Activated naive CD8-positive, alpha-beta T cell treated with anti-CD3 and anti-CD28 coated beads, Interleukin-2, amount 50 U/mL, for 16 hours (primary cell): ENCODE data around the gene PPARGC1A.

Source experiments
- DNase-seq: peaks from one replicate; pipeline ENCODE4 v3.0.0-alpha.2; 2020; ENCODE audit warnings: low read depth, low spot score

PPARGC1A gene

GRCh38 chr4:23911675-23912455, 22.0 kb upstream of the PPARGC1A start:
- no peak for DNase-seq

DNA sequence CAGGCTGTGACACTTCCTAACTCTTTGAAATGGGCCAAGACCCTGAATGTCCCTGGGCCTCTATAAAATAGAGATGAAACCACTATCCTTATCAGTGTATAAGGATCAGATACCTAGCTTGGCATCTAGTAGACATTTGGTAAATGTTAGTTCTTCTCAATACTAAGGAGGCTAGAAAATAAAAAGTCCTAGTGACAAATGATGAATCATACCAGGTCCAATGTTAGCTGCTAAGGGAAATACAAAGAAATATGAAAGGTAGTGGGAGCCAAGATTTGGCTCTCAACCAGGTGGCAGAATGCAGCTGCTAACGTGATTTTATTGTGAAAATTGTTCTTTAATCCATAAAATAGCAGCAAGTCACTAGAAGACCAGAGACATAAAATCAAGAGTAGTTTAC, 19.8 kb upstream of the PPARGC1A start:
- DNase-seq: no peak

- DNase-seq: no peak
Observed at GRCh38 chr4:23906839-23907238, 17.0 kb upstream of the PPARGC1A start.

- DNase-seq: no peak
Observed at GRCh38 chr4:23904639-23905071, 14.8 kb upstream of the PPARGC1A start.

GRCh38 chr4:23903859-23904438, 14.1 kb upstream of the PPARGC1A start:
- DNase-seq: no peak

GRCh38 chr4:23902222-23902804, 12.5 kb upstream of the PPARGC1A start:
- no peak for DNase-seq

DNA sequence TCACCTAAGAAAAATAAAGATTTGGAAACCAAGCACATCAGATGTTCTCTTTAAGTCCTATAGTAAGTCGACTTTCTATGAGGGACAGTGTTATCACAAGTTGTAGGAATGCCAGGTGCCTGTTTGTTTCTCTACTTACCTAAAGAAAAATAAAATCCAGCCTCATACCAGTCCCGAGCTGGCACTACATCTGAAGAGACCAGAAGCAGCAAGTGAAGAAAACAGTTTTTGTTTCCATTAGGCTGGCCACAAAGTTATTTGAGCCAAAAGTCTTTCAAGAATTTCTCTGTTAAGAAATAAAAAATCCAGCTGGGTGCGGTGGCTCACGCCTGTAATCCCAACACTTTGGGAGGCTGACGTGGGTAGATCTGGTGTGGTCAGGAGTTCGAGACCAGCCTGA, 10.8 kb upstream of the PPARGC1A start:
- no peak for DNase-seq

DNA sequence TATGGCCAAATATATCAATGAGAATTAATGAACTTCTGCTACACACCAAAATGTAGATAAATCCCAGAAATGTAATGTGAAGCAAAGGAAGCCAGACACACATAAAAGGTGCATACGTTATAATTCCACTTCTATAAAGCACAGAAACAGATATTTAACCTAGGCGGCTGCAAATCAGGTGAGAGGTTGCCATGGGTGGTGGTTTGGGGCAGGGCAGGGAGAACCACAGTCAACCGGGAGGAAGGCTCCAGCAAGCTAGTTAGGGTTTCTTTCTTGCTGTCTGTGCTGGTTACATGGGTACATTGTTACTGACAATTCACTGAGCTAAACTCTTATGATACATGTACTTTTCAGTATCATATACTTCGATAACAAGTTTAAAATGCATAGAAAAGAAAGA, 9.7 kb upstream of the PPARGC1A start:
- DNase-seq: no peak

GRCh38 chr4:23897564-23898109, 7.8 kb upstream of the PPARGC1A start:
- no peak for DNase-seq

- no peak for DNase-seq
Observed at GRCh38 chr4:23894021-23894420, 4.2 kb upstream of the PPARGC1A start.

GRCh38 chr4:23891064-23891421, 1.2 kb upstream of the PPARGC1A start:
- DNase-seq: no peak

DNA sequence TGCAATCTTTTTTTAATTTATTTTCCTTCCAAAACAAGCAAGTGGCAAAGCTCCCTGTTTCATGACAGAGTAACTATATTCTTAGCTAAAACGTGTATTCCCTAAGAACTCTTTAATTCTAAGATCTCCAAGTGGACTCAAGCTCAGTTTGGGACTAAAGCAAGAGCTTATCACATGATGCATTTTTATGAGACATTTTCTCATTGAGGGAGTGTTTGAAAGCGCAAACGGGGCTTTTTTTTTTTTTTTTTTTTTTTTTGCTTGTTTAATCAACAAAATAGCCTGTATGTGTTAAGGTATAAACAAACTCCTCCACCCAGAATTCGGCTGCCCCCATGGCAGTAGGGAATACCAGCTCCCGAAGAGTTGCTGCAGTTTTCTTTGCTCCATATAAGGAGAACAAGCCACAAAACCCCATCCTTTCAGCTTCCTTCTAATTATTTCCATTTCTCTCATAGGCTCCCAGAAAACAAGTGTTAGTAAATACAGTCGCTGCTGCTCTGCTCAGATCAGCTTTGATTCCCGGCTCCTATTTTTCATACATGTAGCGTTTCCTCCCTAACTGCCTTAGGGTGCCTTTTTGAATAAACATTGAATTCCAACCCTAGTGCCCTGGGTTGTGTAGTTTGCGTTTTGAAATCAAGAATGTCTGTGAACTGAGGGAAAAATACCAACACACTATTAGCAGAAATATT, 669 bp upstream of the PPARGC1A start:
- DNase-seq: no peak

- no peak for DNase-seq
Observed at GRCh38 chr4:23889391-23889790, 456 bp downstream of the PPARGC1A start.

- no peak for DNase-seq
Observed at GRCh38 chr4:23888421-23889319, 1.2 kb downstream of the PPARGC1A start.

DNA sequence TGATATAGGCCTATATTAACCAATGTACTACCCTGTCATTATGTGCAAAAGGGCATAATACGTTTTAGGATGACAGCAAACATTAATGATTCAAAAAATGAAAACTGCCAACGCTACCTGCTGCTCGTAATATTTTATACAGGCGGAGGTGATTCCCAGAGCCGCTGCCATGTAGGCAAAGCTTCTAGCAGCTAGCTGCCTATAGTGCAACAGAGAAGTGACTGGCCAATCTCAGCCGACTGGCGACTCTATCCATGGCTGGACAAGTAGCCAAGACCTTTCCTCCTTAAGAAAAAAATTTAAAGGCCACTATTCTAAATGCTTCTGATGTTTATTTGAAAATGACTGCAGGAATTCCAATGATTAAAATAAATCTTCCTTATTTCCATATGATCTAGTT, 1.9 kb downstream of the PPARGC1A start:
- DNase-seq: no peak

DNA sequence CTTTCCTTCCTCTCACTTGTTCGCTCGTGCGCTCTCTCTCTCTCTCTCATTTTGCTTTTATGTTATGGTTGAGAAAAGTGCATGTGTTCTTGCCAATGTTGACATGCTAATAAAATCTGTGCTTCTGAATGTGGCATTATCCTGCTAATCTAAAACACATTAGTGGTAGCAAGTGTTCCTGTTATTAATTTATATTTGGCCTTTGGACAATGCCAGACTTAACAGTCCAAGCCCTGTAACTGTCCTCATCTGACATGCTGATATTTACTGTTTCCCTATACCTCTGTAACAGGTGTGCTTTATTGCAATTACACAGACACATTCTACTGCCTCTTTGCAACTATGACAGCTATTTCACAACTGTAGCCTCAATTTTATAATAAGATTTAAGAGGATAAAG, 2.7 kb downstream of the PPARGC1A start:
- no peak for DNase-seq

GRCh38 chr4:23885943-23886590, 3.8 kb downstream of the PPARGC1A start:
- DNase-seq: no peak

GRCh38 chr4:23884741-23885140, 5.1 kb downstream of the PPARGC1A start:
- no peak for DNase-seq

GRCh38 chr4:23884261-23884660, 5.6 kb downstream of the PPARGC1A start:
- DNase-seq: no peak

GRCh38 chr4:23882976-23883531, 6.8 kb downstream of the PPARGC1A start:
- DNase-seq: no peak
